IMR-90 (cell line): ENCODE results near the gene EBLN2. TPM values are rescaled to one million over a fixed set of nuclear protein-coding genes. Genes with fewer than 3 reads are reported as not detected.

ENCODE experiments used
- ATAC-seq: fragments of 200-7000 bp; cut with Tn5 transposase; 2 replicates; pipeline ENCODE4 v1.9.1; 2020; ENCODE audit warnings: low read depth, mild to moderate bottlenecking, moderate library complexity
- BruUV-seq: library from RNA; stranded (reverse); fragments of 400-500 nt; replicated peaks from 2 replicates; lab custom pipeline; 2021; lab: Mats Ljungman, UMichigan
- CTCF ChIA-PET: fragments of 300-600 bp; formaldehyde crosslinking; extraction: SDS; loops from one replicate; lab custom pipeline; 2021; ENCODE audit warnings: antibody characterized with exemption; lab: Yijun Ruan, JAX
- POLR2A ChIA-PET: fragments of 300-600 bp; sonication (Branson Sonifier 250); formaldehyde crosslinking; loops from one replicate; lab custom pipeline; 2022; ENCODE audit warnings: antibody characterized with exemption; ENCODE audit not compliant: unreplicated experiment; lab: Charles Lee
- DNase-seq: peaks from one replicate; pipeline ENCODE4 v3.0.0; 2013
- H2AFZ ChIP-seq: replicated peaks from 2 replicates; pipeline ENCODE3; 2013; ENCODE audit warnings: low read length, mild to moderate bottlenecking; ENCODE audit not compliant: poor library complexity
- H2AK5ac ChIP-seq: 2 replicates; pipeline ENCODE4 v1.6.1; 2013; ENCODE audit warnings: low read depth, low read length, inconsistent platforms
- H2AK9ac ChIP-seq: replicated peaks from 2 replicates; pipeline ENCODE3; 2013; ENCODE audit warnings: mild to moderate bottlenecking, low read depth, low read length, moderate library complexity; ENCODE audit not compliant: poor library complexity
- H2BK120ac ChIP-seq: 2 replicates; pipeline ENCODE4 v1.6.1; 2013; ENCODE audit warnings: low read depth, low read length, inconsistent platforms
- H2BK15ac ChIP-seq: 3 replicates; pipeline ENCODE4 v1.6.1; 2013; ENCODE audit warnings: low read depth, low read length, inconsistent platforms
- H2BK20ac ChIP-seq: 2 replicates; pipeline ENCODE4 v1.6.1; 2013; ENCODE audit warnings: low read depth, mild to moderate bottlenecking, inconsistent platforms, low read length, moderate library complexity
- H2BK5ac ChIP-seq: 2 replicates; pipeline ENCODE4 v1.6.1; 2013; ENCODE audit warnings: mild to moderate bottlenecking, low read depth, low read length, inconsistent platforms; ENCODE audit not compliant: poor library complexity, severe bottlenecking
- H3K14ac ChIP-seq: replicated peaks from 2 replicates; pipeline ENCODE4 v1.6.1; 2013; ENCODE audit warnings: low read depth, low read length, inconsistent platforms
- H3K18ac ChIP-seq: 2 replicates; pipeline ENCODE4 v1.6.1; 2013; ENCODE audit warnings: low read depth, low read length, control low read depth
- H3K23ac ChIP-seq: 2 replicates; pipeline ENCODE4 v1.6.1; 2013; ENCODE audit warnings: low read depth, low read length, inconsistent platforms
- H3K27ac ChIP-seq: 2 replicates; pipeline ENCODE4 v1.5.1; 2013; ENCODE audit warnings: mild to moderate bottlenecking, control low read depth, low read length; ENCODE audit not compliant: insufficient read depth
- H3K27me3 ChIP-seq: 2 replicates; pipeline ENCODE4 v1.6.1; 2013; ENCODE audit warnings: low read length; ENCODE audit not compliant: control insufficient read depth, insufficient read depth
- H3K36me3 ChIP-seq: 2 replicates; pipeline ENCODE4 v1.6.1; 2013; ENCODE audit warnings: low read length, mixed read lengths; ENCODE audit not compliant: control insufficient read depth, insufficient read depth
- H3K4ac ChIP-seq: 2 replicates; pipeline ENCODE4 v1.6.1; 2013; ENCODE audit warnings: low read depth, low read length, inconsistent platforms
- H3K4me1 ChIP-seq: 2 replicates; pipeline ENCODE4 v1.6.1; 2013; ENCODE audit warnings: low read length, mixed read lengths; ENCODE audit not compliant: control insufficient read depth, insufficient read depth
- H3K4me2 ChIP-seq: 2 replicates; pipeline ENCODE4 v1.6.1; 2013; ENCODE audit warnings: low read depth, mild to moderate bottlenecking, control low read depth, low read length, moderate library complexity
- H3K4me3 ChIP-seq: 2 replicates; pipeline ENCODE4 v1.5.1; 2013; ENCODE audit warnings: low read depth, mild to moderate bottlenecking, control low read depth, low read length, moderate library complexity; ENCODE audit not compliant: insufficient read depth
- H3K56ac ChIP-seq: 2 replicates; pipeline ENCODE4 v1.6.1; 2013; ENCODE audit warnings: low read length, inconsistent platforms; ENCODE audit not compliant: insufficient read depth; ENCODE audit errors: extremely low read depth
- H3K79me1 ChIP-seq, 2 experiments: 2 replicates each; pipeline ENCODE4 v1.6.1; 2013; ENCODE audit warnings: low read length in 2 of 2, inconsistent platforms in 1 of 2, low read depth in 1 of 2
- H3K9ac ChIP-seq: 2 replicates; pipeline ENCODE4 v1.6.1; 2013; ENCODE audit warnings: low read depth, low read length, control low read depth
- H3K9me1 ChIP-seq: 2 replicates; pipeline ENCODE4 v1.6.1; 2013; ENCODE audit warnings: low read length, inconsistent platforms; ENCODE audit not compliant: insufficient read depth
- H3K9me3 ChIP-seq: 2 replicates; pipeline ENCODE4 v1.6.1; 2013; ENCODE audit warnings: low read length; ENCODE audit not compliant: control insufficient read depth, insufficient read depth
- H4K20me1 ChIP-seq: 2 replicates; pipeline ENCODE4 v1.6.1; 2013; ENCODE audit warnings: low read length, inconsistent platforms; ENCODE audit not compliant: insufficient read depth
- H4K5ac ChIP-seq: 2 replicates; pipeline ENCODE4 v1.6.1; 2013; ENCODE audit warnings: mild to moderate bottlenecking, low read depth, low read length, control low read depth
- H4K8ac ChIP-seq, 2 experiments: 2 replicates each; pipeline ENCODE4 v1.6.1; 2013; ENCODE audit warnings: low read depth in 2 of 2, low read length in 2 of 2, control low read depth in 1 of 2, inconsistent platforms in 1 of 2
- H4K91ac ChIP-seq: 2 replicates; pipeline ENCODE4 v1.6.1; 2013; ENCODE audit warnings: low read depth, low read length, inconsistent platforms; ENCODE audit not compliant: insufficient read depth
- BHLHE40 ChIP-seq: fragments of 150-350 bp; IDR thresholded peaks from 2 replicates; pipeline ENCODE4 v1.6.1; 2016; ENCODE audit warnings: mild to moderate bottlenecking, low read depth, low read length
- CEBPB ChIP-seq: IDR thresholded peaks from 2 replicates; pipeline ENCODE4 v1.6.1; 2012; ENCODE audit warnings: low read depth, low read length, improper control_type of control experiment
- CHD1 ChIP-seq: IDR thresholded peaks from 2 replicates; pipeline ENCODE4 v1.6.1; 2012; ENCODE audit warnings: low read depth, low read length, improper control_type of control experiment
- FOS ChIP-seq: fragments of 150-350 bp; IDR thresholded peaks from 2 replicates; pipeline ENCODE4 v1.6.1; 2016; ENCODE audit warnings: low read depth, low read length
- MAFK ChIP-seq: IDR thresholded peaks from 2 replicates; pipeline ENCODE4 v1.6.1; 2012; ENCODE audit warnings: low read depth, low read length, improper control_type of control experiment
- MAZ ChIP-seq: IDR thresholded peaks from 2 replicates; pipeline ENCODE4 v1.6.1; 2012; ENCODE audit warnings: low read depth, mild to moderate bottlenecking, low read length, improper control_type of control experiment, moderate library complexity, borderline replicate concordance
- MXI1 ChIP-seq: IDR thresholded peaks from 2 replicates; pipeline ENCODE4 v1.6.1; 2012; ENCODE audit warnings: low read depth, mild to moderate bottlenecking, low read length, moderate library complexity, borderline replicate concordance
- NFE2L2 ChIP-seq: fragments of 150-350 bp; IDR thresholded peaks from 2 replicates; pipeline ENCODE4 v1.6.1; 2016; ENCODE audit warnings: low read depth, mild to moderate bottlenecking, low read length
- POLR2A ChIP-seq: IDR thresholded peaks from 2 replicates; pipeline ENCODE4 v1.6.1; 2012; ENCODE audit warnings: mild to moderate bottlenecking, low read depth, low read length
- RAD21 ChIP-seq: IDR thresholded peaks from 2 replicates; pipeline ENCODE4 v1.6.1; 2012; ENCODE audit warnings: low read length, improper control_type of control experiment
- RCOR1 ChIP-seq: IDR thresholded peaks from 2 replicates; pipeline ENCODE4 v1.6.1; 2012; ENCODE audit warnings: mild to moderate bottlenecking, low read length, improper control_type of control experiment; ENCODE audit not compliant: insufficient replicate concordance
- RFX5 ChIP-seq: IDR thresholded peaks from 2 replicates; pipeline ENCODE4 v1.8.0; 2012; ENCODE audit warnings: low read depth, mild to moderate bottlenecking, low read length, moderate library complexity
- SMC3 ChIP-seq: fragments of 150-350 bp; IDR thresholded peaks from 2 replicates; pipeline ENCODE4 v1.6.1; 2016; ENCODE audit warnings: low read depth, mild to moderate bottlenecking, antibody characterized with exemption, low read length, moderate library complexity
- USF2 ChIP-seq: fragments of 150-350 bp; IDR thresholded peaks from 2 replicates; pipeline ENCODE4 v1.6.1; 2017; ENCODE audit warnings: mild to moderate bottlenecking, antibody characterized with exemption, low read length, low read depth
- WGBS, 2 experiments: methylation state at CpG; one replicate each; pipeline versions ENCODE4 v1.1.5 to v1.1.7; 2013; ENCODE audit warnings: missing lambda C conversion rate in 2 of 2; ENCODE audit not compliant: insufficient read length in 1 of 2; ENCODE audit errors: extremely low coverage in 2 of 2; 5-methylcytosine and 5-hydroxymethylcytosine counted together
- dilution Hi-C: fragments of 300-500 bp; cut with HindIII; formaldehyde crosslinking; loops from one replicate; pipeline ENCODE4 v1.14.3; 2018; ENCODE audit warnings: low sequenced_read_pairs; ENCODE audit not compliant: unreplicated experiment
- in situ Hi-C: fragments of 300-500 bp; cut with MboI; formaldehyde crosslinking; loops from 3 replicates; pipeline ENCODE4 v1.14.3; 2019; ENCODE audit warnings: low sequenced_read_pairs, inconsistent platforms, mixed read lengths
- intact Hi-C: fragments of 100-400 bp; cut with micrococcal nuclease; formaldehyde crosslinking; loops from 2 replicates; pipeline ENCODE4 v1.10.0; 2022
- polyA plus RNA-seq, 3 experiments: library from polyadenylated mRNA; depleted of rRNA; stranded (reverse); fragments of >200 nt; gene quantifications; 2 replicates each; pipeline ENCODE4 v1.2.3, GENCODE V29; 2012; ENCODE audit warnings: low replicate concordance in 1 of 3
- total RNA-seq: library from RNA; depleted of rRNA; stranded (reverse); fragments of >200 nt; gene quantifications from 2 replicates; pipeline ENCODE4 v1.2.3, GENCODE V29; 2012
- TF ChIP-seq, protein P1 (sequence below): fragments of 150-350 bp; IDR thresholded peaks from 2 replicates; pipeline ENCODE4 v1.6.1; 2016; ENCODE audit warnings: low read depth, mild to moderate bottlenecking, low read length, moderate library complexity, borderline replicate concordance
- TF ChIP-seq, protein P2 (sequence below): conservative IDR thresholded peaks from 2 replicates; pipeline ENCODE4 v1.5.1; 2012; ENCODE audit warnings: mild to moderate bottlenecking, low read depth, low read length, improper control_type of control experiment

The EBLN2 gene
- total and polyA plus RNA-seq, 2 of the 4 experiments (the other 2 are of a cell fraction), result 2.5 to 7.7 TPM

DNA sequence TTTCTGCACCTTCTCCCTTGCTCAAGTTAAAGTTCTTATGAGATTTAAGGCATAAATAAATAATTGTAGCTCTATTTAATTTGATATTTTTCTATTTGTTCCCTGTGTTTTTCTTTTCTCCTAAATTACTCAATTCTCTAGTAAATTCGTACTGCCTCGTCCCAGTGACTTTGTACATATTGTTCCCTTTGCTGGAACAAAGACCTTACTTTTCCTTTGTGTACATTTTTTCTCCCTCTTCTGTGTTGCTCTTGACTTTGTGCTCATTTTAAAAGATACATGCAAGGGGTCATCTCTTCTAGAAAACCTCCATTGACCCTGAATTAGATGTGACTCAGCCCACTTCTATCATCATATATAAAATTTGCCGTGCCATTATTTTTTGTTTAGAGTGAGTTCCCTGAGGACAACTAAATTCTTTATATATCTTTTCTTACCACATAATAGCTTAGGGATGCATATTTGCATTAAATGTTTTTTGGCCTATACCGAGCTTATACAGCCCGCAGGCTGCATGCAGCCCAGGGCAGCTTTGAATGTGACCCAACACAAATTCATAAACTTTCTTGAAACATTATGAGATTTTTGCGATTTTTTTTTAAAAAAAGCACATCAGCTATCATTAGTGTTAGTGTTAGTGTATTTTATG lies 35.2 kb upstream of the EBLN2 start:
- no peak overlapping the region for H3K4ac ChIP-seq
- H3K18ac ChIP-seq, result no peak overlapping the region
- H3K27ac ChIP-seq, result no peak overlapping the region
- H2AFZ ChIP-seq, result no peak overlapping the region
- DNase-seq (no peak), ATAC-seq (no peak)
- H2BK20ac ChIP-seq, result no peak overlapping the region
- no peak overlapping the region for H3K56ac ChIP-seq
- H3K36me3 ChIP-seq, result no peaks in the 10 kb centered on the region
- intact Hi-C loops, result no loop called here
- H2AK9ac ChIP-seq, result no peak overlapping the region
- H4K5ac ChIP-seq, result no peak overlapping the region
- H4K8ac ChIP-seq, result no peak overlapping the region
- no peak overlapping the region for H3K14ac ChIP-seq
- no peak overlapping the region for H2AK5ac ChIP-seq
- in situ Hi-C loops, result no loop called here
- no peak overlapping the region for H3K4me3 ChIP-seq
- H3K4me2 ChIP-seq, result no peak overlapping the region
- H2BK15ac ChIP-seq, result no peak overlapping the region
- peaks cover 6 to 67% of the 10 kb centered on the region in 2 experiments; a peak in 2 of 4 replicates for H3K79me1 ChIP-seq
- peaks cover 12% of the 10 kb centered on the region for H3K4me1 ChIP-seq
- ChIA-PET CTCF (no interaction called here), POLR2A (no interaction called here)
- dilution Hi-C loops, result no loop called here
- BruUV-seq, result no TSS peak
- WGBS, 2 experiments, result no CpG with 5 or more reads among the region's 6 CpGs
- no peak overlapping the region for H2BK120ac ChIP-seq
- H3K9ac ChIP-seq, result no peak overlapping the region
- H2BK5ac ChIP-seq, result no peak overlapping the region
- TF ChIP-seq RFX5 (no peak), CHD1 (no peak), RCOR1 (no peak), MAFK (no peak), RAD21 (no peak), MAZ (no peak), USF2 (no peak), MXI1 (no peak), POLR2A (no peak), CEBPB (no peak), NFE2L2 (no peak), SMC3 (no peak), BHLHE40 (no peak), FOS (no peak)
- TF ChIP-seq, protein P1, sequence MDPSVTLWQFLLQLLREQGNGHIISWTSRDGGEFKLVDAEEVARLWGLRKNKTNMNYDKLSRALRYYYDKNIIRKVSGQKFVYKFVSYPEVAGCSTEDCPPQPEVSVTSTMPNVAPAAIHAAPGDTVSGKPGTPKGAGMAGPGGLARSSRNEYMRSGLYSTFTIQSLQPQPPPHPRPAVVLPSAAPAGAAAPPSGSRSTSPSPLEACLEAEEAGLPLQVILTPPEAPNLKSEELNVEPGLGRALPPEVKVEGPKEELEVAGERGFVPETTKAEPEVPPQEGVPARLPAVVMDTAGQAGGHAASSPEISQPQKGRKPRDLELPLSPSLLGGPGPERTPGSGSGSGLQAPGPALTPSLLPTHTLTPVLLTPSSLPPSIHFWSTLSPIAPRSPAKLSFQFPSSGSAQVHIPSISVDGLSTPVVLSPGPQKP, result no peak
- TF ChIP-seq, protein P2, sequence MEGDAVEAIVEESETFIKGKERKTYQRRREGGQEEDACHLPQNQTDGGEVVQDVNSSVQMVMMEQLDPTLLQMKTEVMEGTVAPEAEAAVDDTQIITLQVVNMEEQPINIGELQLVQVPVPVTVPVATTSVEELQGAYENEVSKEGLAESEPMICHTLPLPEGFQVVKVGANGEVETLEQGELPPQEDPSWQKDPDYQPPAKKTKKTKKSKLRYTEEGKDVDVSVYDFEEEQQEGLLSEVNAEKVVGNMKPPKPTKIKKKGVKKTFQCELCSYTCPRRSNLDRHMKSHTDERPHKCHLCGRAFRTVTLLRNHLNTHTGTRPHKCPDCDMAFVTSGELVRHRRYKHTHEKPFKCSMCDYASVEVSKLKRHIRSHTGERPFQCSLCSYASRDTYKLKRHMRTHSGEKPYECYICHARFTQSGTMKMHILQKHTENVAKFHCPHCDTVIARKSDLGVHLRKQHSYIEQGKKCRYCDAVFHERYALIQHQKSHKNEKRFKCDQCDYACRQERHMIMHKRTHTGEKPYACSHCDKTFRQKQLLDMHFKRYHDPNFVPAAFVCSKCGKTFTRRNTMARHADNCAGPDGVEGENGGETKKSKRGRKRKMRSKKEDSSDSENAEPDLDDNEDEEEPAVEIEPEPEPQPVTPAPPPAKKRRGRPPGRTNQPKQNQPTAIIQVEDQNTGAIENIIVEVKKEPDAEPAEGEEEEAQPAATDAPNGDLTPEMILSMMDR, result no peak
- no peak overlapping the region for H4K91ac ChIP-seq
- peaks cover 91% of the 10 kb centered on the region for H4K20me1 ChIP-seq
- H3K9me1 ChIP-seq, result peaks cover 19% of the 10 kb centered on the region
- H3K9me3 ChIP-seq, result no peaks in the 10 kb centered on the region
- no peaks in the 10 kb centered on the region for H3K27me3 ChIP-seq
- no peak overlapping the region for H3K23ac ChIP-seq
